IPS-18c (cell line): ENCODE data around the gene CAMK2D.

Experiments
- H3K4me3 ChIP-seq: 2 replicates; pipeline ENCODE4 v1.7.0; 2013; ENCODE audit warnings: low read depth, mild to moderate bottlenecking, low read length, moderate library complexity; ENCODE audit not compliant: insufficient read depth
- H3K9me3 ChIP-seq: one replicate; pipeline ENCODE4 v1.6.1; 2013; ENCODE audit warnings: mild to moderate bottlenecking, low read length, moderate library complexity; ENCODE audit not compliant: control insufficient read depth, insufficient read depth

The CAMK2D gene

GRCh38 chr4:113584407-113585150, 177.0 kb downstream of the CAMK2D start:
- H3K9me3 ChIP-seq: no peaks in the 10 kb centered on the region
- H3K4me3 ChIP-seq: no peak overlapping the region

- no peak overlapping the region for H3K4me3 ChIP-seq
Observed at GRCh38 chr4:113582737-113583136, 178.8 kb downstream of the CAMK2D start.

GRCh38 chr4:113579360-113579759, 182.2 kb downstream of the CAMK2D start:
- H3K9me3 ChIP-seq: no peaks in the 10 kb centered on the region
- no peak overlapping the region for H3K4me3 ChIP-seq

More at GRCh38 chr4:113582737-113583136, 178.8 kb downstream of the CAMK2D start:
- no peaks in the 10 kb centered on the region for H3K9me3 ChIP-seq

- no peak overlapping the region for H3K4me3 ChIP-seq
- no peaks in the 10 kb centered on the region for H3K9me3 ChIP-seq
Observed at GRCh38 chr4:113576947-113577678, 184.4 kb downstream of the CAMK2D start.

GRCh38 chr4:113575401-113575800, 186.1 kb downstream of the CAMK2D start:
- Histone ChIP-seq H3K4me3 (no peak overlapping the region), H3K9me3 (no peaks in the 10 kb centered on the region)

GRCh38 chr4:113574636-113575103, 186.9 kb downstream of the CAMK2D start:
- no peak overlapping the region for H3K4me3 ChIP-seq
- no peaks in the 10 kb centered on the region for H3K9me3 ChIP-seq

GRCh38 chr4:113572620-113573019, 188.9 kb downstream of the CAMK2D start:
- Histone ChIP-seq H3K9me3 (no peaks in the 10 kb centered on the region), H3K4me3 (no peak overlapping the region)

GRCh38 chr4:113566015-113566795, 195.3 kb downstream of the CAMK2D start:
- no peak overlapping the region for H3K4me3 ChIP-seq
- no peaks in the 10 kb centered on the region for H3K9me3 ChIP-seq

- Histone ChIP-seq H3K4me3 (no peak overlapping the region), H3K9me3 (no peaks in the 10 kb centered on the region)
Observed at GRCh38 chr4:113565702-113566012, 195.9 kb downstream of the CAMK2D start.

GRCh38 chr4:113564493-113564892, 197.0 kb downstream of the CAMK2D start:
- H3K4me3 ChIP-seq: no peak overlapping the region

GRCh38 chr4:113563691-113564378, 197.7 kb downstream of the CAMK2D start:
- no peak overlapping the region for H3K4me3 ChIP-seq
- no peaks in the 10 kb centered on the region for H3K9me3 ChIP-seq

More at GRCh38 chr4:113564493-113564892, 197.0 kb downstream of the CAMK2D start:
- H3K9me3 ChIP-seq: no peaks in the 10 kb centered on the region

- H3K9me3 ChIP-seq: no peaks in the 10 kb centered on the region
- no peak overlapping the region for H3K4me3 ChIP-seq
Observed at GRCh38 chr4:113561758-113562157, 199.8 kb downstream of the CAMK2D start.

- H3K9me3 ChIP-seq: no peaks in the 10 kb centered on the region
- H3K4me3 ChIP-seq: no peak overlapping the region
Observed at GRCh38 chr4:113561092-113561491, 200.4 kb downstream of the CAMK2D start.

GRCh38 chr4:113560579-113560978, 201.0 kb downstream of the CAMK2D start:
- Histone ChIP-seq H3K4me3 (no peak overlapping the region), H3K9me3 (no peaks in the 10 kb centered on the region)

- no peak overlapping the region for H3K4me3 ChIP-seq
Observed at GRCh38 chr4:113559947-113560346, 201.6 kb downstream of the CAMK2D start.

GRCh38 chr4:113556382-113557134, 205.0 kb downstream of the CAMK2D start:
- Histone ChIP-seq H3K4me3 (no peak overlapping the region), H3K9me3 (no peaks in the 10 kb centered on the region)

More at GRCh38 chr4:113559947-113560346, 201.6 kb downstream of the CAMK2D start:
- H3K9me3 ChIP-seq: no peaks in the 10 kb centered on the region
